NB4 (cell line): ENCODE data around the gene LHX6.

Experiments
- MYC ChIP-seq: IDR thresholded peaks from 2 replicates; pipeline ENCODE4 v1.6.1; 2011; ENCODE audit warnings: low read depth, low read length
- POLR2A ChIP-seq: IDR thresholded peaks from 2 replicates; pipeline ENCODE4 v1.6.1; 2011; ENCODE audit warnings: mild to moderate bottlenecking; ENCODE audit not compliant: insufficient read length; ENCODE audit errors: extremely low read depth
- TF ChIP-seq, protein P1 (sequence below): IDR thresholded peaks from one replicate; pipeline ENCODE4 v1.5.1; 2012; ENCODE audit warnings: low read depth, low read length
- TF ChIP-seq, protein P2 (sequence below): IDR thresholded peaks from 2 replicates; pipeline ENCODE4 v1.6.1; 2011; ENCODE audit warnings: low read depth, low read length

DNA sequence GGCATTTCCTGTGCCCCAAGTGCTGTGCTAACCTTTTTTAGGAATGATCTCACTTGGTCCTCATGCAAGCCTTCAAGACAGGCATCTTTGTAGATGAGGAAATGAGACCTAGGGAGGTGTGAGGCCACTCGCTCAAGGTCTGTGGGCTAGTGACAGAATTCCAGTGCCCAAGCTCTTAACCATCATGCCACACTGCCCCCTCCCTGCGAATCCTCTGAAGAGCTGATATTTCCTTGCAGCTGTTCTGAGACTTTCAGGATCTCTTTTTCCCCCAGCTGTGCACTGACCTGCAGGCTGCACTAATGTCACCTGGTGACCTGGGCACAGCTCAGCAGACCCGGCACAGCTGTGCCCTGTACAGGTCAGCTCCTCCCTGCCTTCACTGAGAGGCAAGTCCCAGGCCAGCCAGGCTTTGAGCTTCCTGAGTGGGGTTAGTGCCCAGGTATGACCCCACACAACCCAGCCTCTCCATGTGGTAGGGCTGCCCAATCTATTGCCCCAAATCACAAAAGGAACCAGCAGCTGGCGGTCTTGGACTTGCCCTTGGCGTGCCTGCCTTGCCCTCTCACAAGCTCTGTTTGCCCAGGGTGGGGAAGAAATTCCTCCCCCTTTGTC, 36.4 kb downstream of the LHX6 start:
- TF ChIP-seq, protein P1, sequence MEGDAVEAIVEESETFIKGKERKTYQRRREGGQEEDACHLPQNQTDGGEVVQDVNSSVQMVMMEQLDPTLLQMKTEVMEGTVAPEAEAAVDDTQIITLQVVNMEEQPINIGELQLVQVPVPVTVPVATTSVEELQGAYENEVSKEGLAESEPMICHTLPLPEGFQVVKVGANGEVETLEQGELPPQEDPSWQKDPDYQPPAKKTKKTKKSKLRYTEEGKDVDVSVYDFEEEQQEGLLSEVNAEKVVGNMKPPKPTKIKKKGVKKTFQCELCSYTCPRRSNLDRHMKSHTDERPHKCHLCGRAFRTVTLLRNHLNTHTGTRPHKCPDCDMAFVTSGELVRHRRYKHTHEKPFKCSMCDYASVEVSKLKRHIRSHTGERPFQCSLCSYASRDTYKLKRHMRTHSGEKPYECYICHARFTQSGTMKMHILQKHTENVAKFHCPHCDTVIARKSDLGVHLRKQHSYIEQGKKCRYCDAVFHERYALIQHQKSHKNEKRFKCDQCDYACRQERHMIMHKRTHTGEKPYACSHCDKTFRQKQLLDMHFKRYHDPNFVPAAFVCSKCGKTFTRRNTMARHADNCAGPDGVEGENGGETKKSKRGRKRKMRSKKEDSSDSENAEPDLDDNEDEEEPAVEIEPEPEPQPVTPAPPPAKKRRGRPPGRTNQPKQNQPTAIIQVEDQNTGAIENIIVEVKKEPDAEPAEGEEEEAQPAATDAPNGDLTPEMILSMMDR, result no peak
- TF ChIP-seq POLR2A, result no peak
- TF ChIP-seq, protein P2, sequence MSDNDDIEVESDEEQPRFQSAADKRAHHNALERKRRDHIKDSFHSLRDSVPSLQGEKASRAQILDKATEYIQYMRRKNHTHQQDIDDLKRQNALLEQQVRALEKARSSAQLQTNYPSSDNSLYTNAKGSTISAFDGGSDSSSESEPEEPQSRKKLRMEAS, result no peak
- TF ChIP-seq MYC, result no peak
